Measurements from ENCODE around the gene OR6K3.

Gene OR6K3

GRCh38 chr1:158687037-158687436 lies 33.5 kb downstream of the OR6K3 start:
- DNase-seq (ENCODE audit: low spot score) (no peak), FAIRE-seq (no peak)

- FAIRE-seq = no peak
- DNase-seq (ENCODE audit: low spot score) = no peak
Observed at GRCh38 chr1:158686111-158687009, 34.2 kb downstream of the OR6K3 start, which contains the start of gene SPTA1. Gene SPTA1 (minus strand): TSS chr1:158686715. CDS start chr1:158686517, 198 bp downstream.

GRCh38 chr1:158685085-158685484 lies 35.4 kb downstream of the OR6K3 start:
- DNase-seq (ENCODE audit: low spot score) (no peak), FAIRE-seq (no peak)

GRCh38 chr1:158681606-158682005 lies 38.9 kb downstream of the OR6K3 start:
- FAIRE-seq = no peak
- DNase-seq (ENCODE audit: low spot score) = no peak

- FAIRE-seq (no peak), DNase-seq (ENCODE audit: low spot score) (no peak)
Observed at GRCh38 chr1:158679289-158679688, 41.2 kb downstream of the OR6K3 start.

GRCh38 chr1:158675563-158676323 lies 44.8 kb downstream of the OR6K3 start:
- FAIRE-seq (no peak), DNase-seq (ENCODE audit: low spot score) (no peak)

- DNase-seq (ENCODE audit: low spot score) = no peak
- FAIRE-seq = no peak
Observed at GRCh38 chr1:158674302-158674701, 46.2 kb downstream of the OR6K3 start.

Measured in urothelium cell line (cell line).